C4-2B (cell line): ENCODE results near the gene RPN2.

Experiments used
- CTCF ChIP-seq: fragments of 450-650 bp; conservative IDR thresholded peaks from 2 replicates; pipeline ENCODE4 v1.5.1; 2017; ENCODE audit warnings: mild to moderate bottlenecking
- ZFX ChIP-seq: fragments of 450-650 bp; IDR thresholded peaks from 2 replicates; pipeline ENCODE4 v1.6.1; 2017

- TF ChIP-seq CTCF (no peak), ZFX (no peak)
Measured at GRCh38 chr20:37231947-37232630, 53.0 kb downstream of the RPN2 start.
